GM12891 (cell line): ENCODE data around the gene PTPN5.

Source experiments
- PAX5 ChIP-seq: IDR thresholded peaks from 2 replicates; pipeline ENCODE4 v1.6.1; 2011; ENCODE audit warnings: low read length, moderate library complexity, mild to moderate bottlenecking; ENCODE audit not compliant: insufficient read depth, severe bottlenecking
- POLR2A ChIP-seq: IDR thresholded peaks from 2 replicates; pipeline ENCODE4 v1.6.1; 2011; ENCODE audit warnings: low read depth, low read length, control low read depth
- POLR2AphosphoS5 ChIP-seq: IDR thresholded peaks from 2 replicates; pipeline ENCODE4 v1.6.1; 2011; ENCODE audit warnings: low read depth, low read length, control low read depth
- POU2F2 ChIP-seq: IDR thresholded peaks from 2 replicates; pipeline ENCODE4 v1.6.1; 2011; ENCODE audit warnings: low read depth, mild to moderate bottlenecking, control low read depth, low read length, moderate library complexity
- SPI1 ChIP-seq: IDR thresholded peaks from 2 replicates; pipeline ENCODE4 v1.6.1; 2011; ENCODE audit warnings: low read depth, low read length, control low read depth
- TAF1 ChIP-seq: IDR thresholded peaks from 2 replicates; pipeline ENCODE4 v1.6.1; 2011; ENCODE audit warnings: low read depth, low read length, control low read depth

- TF ChIP-seq POLR2AphosphoS5 (no peak), POLR2A (no peak), TAF1 (no peak), PAX5 (no peak), POU2F2 (no peak), SPI1 (no peak)
Measured at GRCh38 chr11:18773104-18773503, 18.5 kb downstream of the PTPN5 start.
